SK-N-SH treated with all-trans-retinoic acid at 6 μM for 48 hours (cell line): ENCODE data around the gene PLD2.

Experiments
- ATAC-seq: fragments of 200-7000 bp; cut with Tn5 transposase; 3 replicates; pipeline ENCODE4 v1.9.1; 2020; ENCODE audit warnings: mild to moderate bottlenecking, moderate library complexity
- BACH2 ChIP-seq: fragments of 250-450 bp; sonication (Bioruptor Pico); IDR thresholded peaks from 2 replicates; pipeline ENCODE4 v1.9.0; 2021; ENCODE audit warnings: mild to moderate bottlenecking, borderline replicate concordance
- CSDC2 ChIP-seq: fragments of 250-450 bp; sonication (Bioruptor Pico); IDR thresholded peaks from 2 replicates; pipeline ENCODE4 v1.5.0; 2020; ENCODE audit warnings: mild to moderate bottlenecking, moderate library complexity
- ESRRG ChIP-seq: fragments of 250-450 bp; sonication (Bioruptor Pico); IDR thresholded peaks from 2 replicates; pipeline ENCODE4 v1.6.1; 2021; ENCODE audit warnings: mild to moderate bottlenecking
- GLIS3 ChIP-seq: fragments of 250-450 bp; sonication (Bioruptor Pico); IDR thresholded peaks from 2 replicates; pipeline ENCODE4 v1.5.0; 2020; ENCODE audit warnings: mild to moderate bottlenecking, moderate library complexity
- ISL1 ChIP-seq: fragments of 250-450 bp; sonication (Bioruptor Pico); IDR thresholded peaks from 2 replicates; pipeline ENCODE4 v2.1.2; 2022; ENCODE audit warnings: mild to moderate bottlenecking, moderate library complexity
- OSR1 ChIP-seq: fragments of 250-450 bp; sonication (Bioruptor Pico); IDR thresholded peaks from 2 replicates; pipeline ENCODE4 v1.8.0; 2022; ENCODE audit warnings: moderate library complexity, mild to moderate bottlenecking, inconsistent platforms
- PPARA ChIP-seq: fragments of 250-450 bp; sonication (Bioruptor Pico); IDR thresholded peaks from 2 replicates; pipeline ENCODE4 v1.5.0; 2020; ENCODE audit warnings: mild to moderate bottlenecking, borderline replicate concordance
- RARB ChIP-seq: fragments of 250-450 bp; sonication (Bioruptor Pico); IDR thresholded peaks from 2 replicates; pipeline ENCODE4 v1.8.0; 2021; ENCODE audit warnings: mild to moderate bottlenecking, moderate library complexity
- SNAI2 ChIP-seq: fragments of 250-450 bp; sonication (Bioruptor Pico); IDR thresholded peaks from 2 replicates; pipeline ENCODE4 v1.5.0; 2020; ENCODE audit warnings: mild to moderate bottlenecking, moderate library complexity
- TCF4 ChIP-seq: fragments of 250-450 bp; sonication (Bioruptor Pico); IDR thresholded peaks from 2 replicates; pipeline ENCODE4 v1.8.0; 2021; ENCODE audit warnings: mild to moderate bottlenecking, moderate library complexity, borderline replicate concordance
- TOX ChIP-seq: fragments of 250-450 bp; sonication (Bioruptor Pico); IDR thresholded peaks from 2 replicates; pipeline ENCODE4 v1.8.0; 2021; ENCODE audit warnings: mild to moderate bottlenecking, moderate library complexity, borderline replicate concordance
- ZFP30 ChIP-seq: fragments of 450-650 bp; formaldehyde crosslinking; IDR thresholded peaks from 2 replicates; pipeline ENCODE4 v1.5.0; 2022; ENCODE audit warnings: mild to moderate bottlenecking, moderate library complexity
- ZNF565 ChIP-seq: fragments of 450-650 bp; formaldehyde crosslinking; conservative IDR thresholded peaks from 2 replicates; pipeline ENCODE4 v1.5.0; 2020; ENCODE audit warnings: low read depth, mild to moderate bottlenecking, moderate library complexity
- ZNF8 ChIP-seq: fragments of 450-650 bp; formaldehyde crosslinking; IDR thresholded peaks from 2 replicates; pipeline ENCODE4 v1.5.0; 2020; ENCODE audit warnings: mild to moderate bottlenecking, moderate library complexity
- TF ChIP-seq, protein P1 (sequence below): fragments of 250-450 bp; sonication (Bioruptor Pico); IDR thresholded peaks from 2 replicates; pipeline ENCODE4 v1.5.1; 2020; ENCODE audit warnings: low read depth, mild to moderate bottlenecking, moderate library complexity
- TF ChIP-seq, protein P2 (sequence below): fragments of 250-450 bp; sonication (Bioruptor Pico); IDR thresholded peaks from 2 replicates; pipeline ENCODE4 v1.8.0; 2020; ENCODE audit warnings: mild to moderate bottlenecking, moderate library complexity, borderline replicate concordance
- TF ChIP-seq, protein P3 (sequence below): fragments of 250-450 bp; sonication (Bioruptor Pico); IDR thresholded peaks from 2 replicates; pipeline ENCODE4 v1.8.0; 2021; ENCODE audit warnings: low read depth, mild to moderate bottlenecking, moderate library complexity, borderline replicate concordance
- TF ChIP-seq, protein P4 (sequence below): fragments of 250-450 bp; sonication (Bioruptor Pico); IDR thresholded peaks from 2 replicates; pipeline ENCODE4 v1.5.0; 2020; ENCODE audit warnings: mild to moderate bottlenecking, moderate library complexity
- TF ChIP-seq, protein P5 (sequence below): fragments of 250-450 bp; sonication (Bioruptor Pico); IDR thresholded peaks from 2 replicates; pipeline ENCODE4 v1.5.1; 2021; ENCODE audit warnings: mild to moderate bottlenecking, moderate library complexity

The PLD2 gene

DNA sequence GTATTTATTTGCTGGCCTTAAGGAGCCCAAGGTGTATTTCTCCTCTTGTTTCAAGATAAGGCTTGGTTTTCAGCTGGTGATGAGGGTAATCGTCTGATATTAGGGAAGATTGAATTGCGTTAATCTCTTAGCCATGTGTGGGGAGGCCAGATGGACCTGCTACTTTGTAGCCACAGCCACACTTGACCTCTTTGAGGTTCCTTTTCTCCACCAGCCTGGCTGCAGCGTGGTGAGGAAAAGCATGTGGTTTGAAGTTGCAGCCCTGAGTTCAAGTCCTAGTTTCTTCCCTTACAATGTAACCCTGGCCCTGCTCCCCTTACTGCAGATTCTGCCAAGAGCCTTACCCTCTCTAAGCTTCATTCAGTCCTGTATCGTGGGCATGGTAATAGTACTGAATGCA is 29.3 kb downstream of the PLD2 start:
- no peak for ATAC-seq
- TF ChIP-seq CSDC2 (CRISPR knock-in tag) (no peak), ISL1 (CRISPR knock-in tag) (no peak), SNAI2 (CRISPR knock-in tag) (no peak), GLIS3 (CRISPR knock-in tag) (no peak), PPARA (CRISPR knock-in tag) (no peak)
- TF ChIP-seq, protein P1, sequence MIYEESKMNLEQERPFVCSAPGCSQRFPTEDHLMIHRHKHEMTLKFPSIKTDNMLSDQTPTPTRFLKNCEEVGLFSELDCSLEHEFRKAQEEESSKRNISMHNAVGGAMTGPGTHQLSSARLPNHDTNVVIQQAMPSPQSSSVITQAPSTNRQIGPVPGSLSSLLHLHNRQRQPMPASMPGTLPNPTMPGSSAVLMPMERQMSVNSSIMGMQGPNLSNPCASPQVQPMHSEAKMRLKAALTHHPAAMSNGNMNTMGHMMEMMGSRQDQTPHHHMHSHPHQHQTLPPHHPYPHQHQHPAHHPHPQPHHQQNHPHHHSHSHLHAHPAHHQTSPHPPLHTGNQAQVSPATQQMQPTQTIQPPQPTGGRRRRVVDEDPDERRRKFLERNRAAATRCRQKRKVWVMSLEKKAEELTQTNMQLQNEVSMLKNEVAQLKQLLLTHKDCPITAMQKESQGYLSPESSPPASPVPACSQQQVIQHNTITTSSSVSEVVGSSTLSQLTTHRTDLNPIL (CRISPR knock-in tag): no peak
- TF ChIP-seq, protein P2, sequence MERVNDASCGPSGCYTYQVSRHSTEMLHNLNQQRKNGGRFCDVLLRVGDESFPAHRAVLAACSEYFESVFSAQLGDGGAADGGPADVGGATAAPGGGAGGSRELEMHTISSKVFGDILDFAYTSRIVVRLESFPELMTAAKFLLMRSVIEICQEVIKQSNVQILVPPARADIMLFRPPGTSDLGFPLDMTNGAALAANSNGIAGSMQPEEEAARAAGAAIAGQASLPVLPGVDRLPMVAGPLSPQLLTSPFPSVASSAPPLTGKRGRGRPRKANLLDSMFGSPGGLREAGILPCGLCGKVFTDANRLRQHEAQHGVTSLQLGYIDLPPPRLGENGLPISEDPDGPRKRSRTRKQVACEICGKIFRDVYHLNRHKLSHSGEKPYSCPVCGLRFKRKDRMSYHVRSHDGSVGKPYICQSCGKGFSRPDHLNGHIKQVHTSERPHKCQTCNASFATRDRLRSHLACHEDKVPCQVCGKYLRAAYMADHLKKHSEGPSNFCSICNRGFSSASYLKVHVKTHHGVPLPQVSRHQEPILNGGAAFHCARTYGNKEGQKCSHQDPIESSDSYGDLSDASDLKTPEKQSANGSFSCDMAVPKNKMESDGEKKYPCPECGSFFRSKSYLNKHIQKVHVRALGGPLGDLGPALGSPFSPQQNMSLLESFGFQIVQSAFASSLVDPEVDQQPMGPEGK: no peak
- TF ChIP-seq, protein P3, sequence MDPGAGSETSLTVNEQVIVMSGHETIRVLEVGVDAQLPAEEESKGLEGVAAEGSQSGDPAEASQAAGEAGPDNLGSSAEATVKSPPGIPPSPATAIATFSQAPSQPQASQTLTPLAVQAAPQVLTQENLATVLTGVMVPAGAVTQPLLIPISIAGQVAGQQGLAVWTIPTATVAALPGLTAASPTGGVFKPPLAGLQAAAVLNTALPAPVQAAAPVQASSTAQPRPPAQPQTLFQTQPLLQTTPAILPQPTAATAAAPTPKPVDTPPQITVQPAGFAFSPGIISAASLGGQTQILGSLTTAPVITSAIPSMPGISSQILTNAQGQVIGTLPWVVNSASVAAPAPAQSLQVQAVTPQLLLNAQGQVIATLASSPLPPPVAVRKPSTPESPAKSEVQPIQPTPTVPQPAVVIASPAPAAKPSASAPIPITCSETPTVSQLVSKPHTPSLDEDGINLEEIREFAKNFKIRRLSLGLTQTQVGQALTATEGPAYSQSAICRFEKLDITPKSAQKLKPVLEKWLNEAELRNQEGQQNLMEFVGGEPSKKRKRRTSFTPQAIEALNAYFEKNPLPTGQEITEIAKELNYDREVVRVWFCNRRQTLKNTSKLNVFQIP (CRISPR knock-in tag): no peak
- TF ChIP-seq, all 23 proteins: peak for 0

DNA sequence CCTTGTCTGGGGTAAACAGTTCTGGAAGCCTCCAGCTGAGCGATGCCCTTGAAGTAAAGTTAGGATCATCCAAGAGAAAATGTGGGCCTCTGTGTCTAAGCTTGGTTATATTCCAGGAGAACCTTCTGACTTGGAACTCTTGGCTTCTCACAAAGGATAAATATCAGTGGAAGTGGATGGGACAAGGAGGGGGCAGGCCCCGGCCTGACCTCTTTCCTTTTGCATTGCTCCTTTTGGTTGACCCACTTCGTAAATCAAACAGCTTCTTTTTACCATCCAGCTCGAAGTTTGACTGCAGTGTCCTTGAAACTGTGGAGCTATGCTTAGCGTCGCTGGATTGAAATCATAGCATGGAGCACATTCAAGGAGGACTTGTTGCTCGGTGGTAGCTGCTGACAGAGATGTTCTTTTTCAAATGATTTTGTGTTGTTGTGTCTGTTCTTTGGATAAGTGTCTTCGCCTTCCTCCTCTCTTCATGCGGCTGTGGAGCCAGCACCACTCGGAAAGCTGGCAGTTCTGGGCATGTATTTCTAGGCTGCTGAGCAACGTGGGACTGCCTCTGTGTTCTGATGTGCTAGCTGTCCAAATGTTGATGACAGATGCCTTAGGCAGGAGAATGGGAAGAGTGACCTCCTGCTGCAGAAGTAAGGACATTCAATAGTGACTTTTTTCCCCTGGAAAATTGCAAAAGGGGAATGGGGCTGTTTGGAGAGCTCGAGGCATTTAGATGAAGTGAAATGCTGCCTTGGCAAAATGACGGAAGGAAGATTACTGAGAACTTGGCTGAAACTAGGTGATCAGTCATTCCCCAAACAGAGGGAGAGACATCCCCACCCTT is 30.7 kb downstream of the PLD2 start:
- TF ChIP-seq ESRRG (CRISPR knock-in tag) (no peak), SNAI2 (CRISPR knock-in tag) (no peak), BACH2 (no peak), ZNF565 (CRISPR knock-in tag) (no peak), RARB (CRISPR knock-in tag) (no peak), PPARA (CRISPR knock-in tag) (no peak), TCF4 (CRISPR knock-in tag) (no peak), ZFP30 (CRISPR knock-in tag) (no peak), ZNF8 (no peak), TOX (CRISPR knock-in tag) (no peak), OSR1 (no peak), ISL1 (CRISPR knock-in tag) (no peak)
- TF ChIP-seq, protein P3 (CRISPR knock-in tag): no peak
- TF ChIP-seq, protein P4, sequence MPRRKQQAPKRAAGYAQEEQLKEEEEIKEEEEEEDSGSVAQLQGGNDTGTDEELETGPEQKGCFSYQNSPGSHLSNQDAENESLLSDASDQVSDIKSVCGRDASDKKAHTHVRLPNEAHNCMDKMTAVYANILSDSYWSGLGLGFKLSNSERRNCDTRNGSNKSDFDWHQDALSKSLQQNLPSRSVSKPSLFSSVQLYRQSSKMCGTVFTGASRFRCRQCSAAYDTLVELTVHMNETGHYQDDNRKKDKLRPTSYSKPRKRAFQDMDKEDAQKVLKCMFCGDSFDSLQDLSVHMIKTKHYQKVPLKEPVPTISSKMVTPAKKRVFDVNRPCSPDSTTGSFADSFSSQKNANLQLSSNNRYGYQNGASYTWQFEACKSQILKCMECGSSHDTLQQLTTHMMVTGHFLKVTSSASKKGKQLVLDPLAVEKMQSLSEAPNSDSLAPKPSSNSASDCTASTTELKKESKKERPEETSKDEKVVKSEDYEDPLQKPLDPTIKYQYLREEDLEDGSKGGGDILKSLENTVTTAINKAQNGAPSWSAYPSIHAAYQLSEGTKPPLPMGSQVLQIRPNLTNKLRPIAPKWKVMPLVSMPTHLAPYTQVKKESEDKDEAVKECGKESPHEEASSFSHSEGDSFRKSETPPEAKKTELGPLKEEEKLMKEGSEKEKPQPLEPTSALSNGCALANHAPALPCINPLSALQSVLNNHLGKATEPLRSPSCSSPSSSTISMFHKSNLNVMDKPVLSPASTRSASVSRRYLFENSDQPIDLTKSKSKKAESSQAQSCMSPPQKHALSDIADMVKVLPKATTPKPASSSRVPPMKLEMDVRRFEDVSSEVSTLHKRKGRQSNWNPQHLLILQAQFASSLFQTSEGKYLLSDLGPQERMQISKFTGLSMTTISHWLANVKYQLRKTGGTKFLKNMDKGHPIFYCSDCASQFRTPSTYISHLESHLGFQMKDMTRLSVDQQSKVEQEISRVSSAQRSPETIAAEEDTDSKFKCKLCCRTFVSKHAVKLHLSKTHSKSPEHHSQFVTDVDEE (CRISPR knock-in tag): no peak
- TF ChIP-seq, protein P1 (CRISPR knock-in tag): no peak
- TF ChIP-seq, protein P5, sequence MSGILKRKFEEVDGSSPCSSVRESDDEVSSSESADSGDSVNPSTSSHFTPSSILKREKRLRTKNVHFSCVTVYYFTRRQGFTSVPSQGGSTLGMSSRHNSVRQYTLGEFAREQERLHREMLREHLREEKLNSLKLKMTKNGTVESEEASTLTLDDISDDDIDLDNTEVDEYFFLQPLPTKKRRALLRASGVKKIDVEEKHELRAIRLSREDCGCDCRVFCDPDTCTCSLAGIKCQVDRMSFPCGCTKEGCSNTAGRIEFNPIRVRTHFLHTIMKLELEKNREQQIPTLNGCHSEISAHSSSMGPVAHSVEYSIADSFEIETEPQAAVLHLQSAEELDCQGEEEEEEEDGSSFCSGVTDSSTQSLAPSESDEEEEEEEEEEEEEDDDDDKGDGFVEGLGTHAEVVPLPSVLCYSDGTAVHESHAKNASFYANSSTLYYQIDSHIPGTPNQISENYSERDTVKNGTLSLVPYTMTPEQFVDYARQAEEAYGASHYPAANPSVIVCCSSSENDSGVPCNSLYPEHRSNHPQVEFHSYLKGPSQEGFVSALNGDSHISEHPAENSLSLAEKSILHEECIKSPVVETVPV (CRISPR knock-in tag): no peak

More for the DNA sequence above, 30.7 kb downstream of the PLD2 start:
- ATAC-seq: no peak
